OCI-LY1 (cell line): ENCODE results near the gene PHOSPHO1.
"Not testable (repeated sequence)": the region's sequence is repeated elsewhere in the genome, so short reads cannot be mapped to it uniquely, and the experiment has no call there.

Source experiments
- H2AFZ ChIP-seq: fragments of 200-600 bp; sonication (generic), shearing (Covaris generic); 2 replicates; pipeline ENCODE4 v1.6.0; 2014; ENCODE audit warnings: antibody characterized with exemption, mild to moderate bottlenecking, low read length
- H3F3A ChIP-seq: fragments of 200-600 bp; sonication (generic), shearing (Covaris generic); 2 replicates; pipeline ENCODE4 v1.6.0; 2014; ENCODE audit warnings: mild to moderate bottlenecking, antibody characterized with exemption, low read length, moderate library complexity; ENCODE audit not compliant: insufficient read depth
- H3K27ac ChIP-seq: fragments of 200-600 bp; sonication (generic); 2 replicates; pipeline ENCODE4 v1.5.1; 2014; ENCODE audit warnings: low read length, mixed run types, mild to moderate bottlenecking, low read depth; ENCODE audit not compliant: poor library complexity, severe bottlenecking
- H3K27me3 ChIP-seq: fragments of 200-600 bp; sonication (generic); 2 replicates; pipeline ENCODE4 v1.6.0; 2014; ENCODE audit warnings: antibody characterized with exemption, mild to moderate bottlenecking, low read length, moderate library complexity; ENCODE audit not compliant: insufficient read depth
- H3K36me3 ChIP-seq: fragments of 200-600 bp; sonication (generic); 2 replicates; pipeline ENCODE4 v1.6.1; 2014; ENCODE audit warnings: mild to moderate bottlenecking, antibody characterized with exemption, low read length, moderate library complexity, mixed read lengths; ENCODE audit not compliant: insufficient read depth
- H3K4me1 ChIP-seq: fragments of 200-600 bp; sonication (generic); 2 replicates; pipeline ENCODE4 v1.5.1; 2014; ENCODE audit warnings: mild to moderate bottlenecking, low read length, moderate library complexity; ENCODE audit not compliant: insufficient read depth, severe bottlenecking
- H3K4me2 ChIP-seq: fragments of 200-600 bp; sonication (generic), shearing (Covaris generic); 2 replicates; pipeline ENCODE4 v1.6.1; 2014; ENCODE audit warnings: low read length
- H3K4me3 ChIP-seq: fragments of 200-600 bp; sonication (generic); 2 replicates; pipeline ENCODE4 v1.5.1; 2014; ENCODE audit warnings: low read length, low read depth, mild to moderate bottlenecking, mixed read lengths; ENCODE audit not compliant: poor library complexity, severe bottlenecking
- H3K79me2 ChIP-seq: fragments of 200-600 bp; shearing (Covaris generic); 2 replicates; pipeline ENCODE4 v1.6.1; 2016; ENCODE audit warnings: mixed run types, low read length, mixed read lengths; ENCODE audit not compliant: insufficient read depth
- H3K9ac ChIP-seq: fragments of 200-600 bp; sonication (generic), shearing (Covaris generic); 2 replicates; pipeline ENCODE4 v1.6.1; 2014; ENCODE audit warnings: mild to moderate bottlenecking, low read length, mixed read lengths
- H3K9me2 ChIP-seq: fragments of 200-600 bp; sonication (generic), shearing (Covaris generic); 2 replicates; pipeline ENCODE4 v1.6.1; 2014; ENCODE audit warnings: low read depth, mild to moderate bottlenecking, low read length, mixed read lengths
- H3K9me3 ChIP-seq: fragments of 200-600 bp; shearing (Covaris generic); 2 replicates; pipeline ENCODE4 v1.6.1; 2014; ENCODE audit warnings: low read length, mixed read lengths
- H4K20me1 ChIP-seq: fragments of 200-600 bp; sonication (generic), shearing (Covaris generic); 2 replicates; pipeline ENCODE4 v1.6.0; 2016; ENCODE audit warnings: mild to moderate bottlenecking, low read length; ENCODE audit not compliant: insufficient read depth
- CTCF ChIP-seq: fragments of 200-600 bp; sonication (generic), shearing (Covaris generic); IDR thresholded peaks from 2 replicates; pipeline ENCODE4 v1.5.1; 2017; ENCODE audit warnings: mild to moderate bottlenecking, antibody characterized with exemption, low read length, moderate library complexity, mixed read lengths
- EZH2 ChIP-seq: fragments of 200-600 bp; sonication (generic), shearing (Covaris generic); IDR thresholded peaks from 2 replicates; pipeline ENCODE4 v1.8.0; 2017; ENCODE audit warnings: borderline replicate concordance, mixed run types, mild to moderate bottlenecking, antibody characterized with exemption, low read length, moderate library complexity, mixed read lengths

PHOSPHO1 gene

GRCh38 chr17:49278076-49278475 is 47.5 kb upstream of the PHOSPHO1 start:
- Histone ChIP-seq H3K4me2 (no peak overlapping the region), H3F3A (no peaks in the 10 kb centered on the region), H3K9ac (no peak overlapping the region), H3K79me2 (no peaks in the 10 kb centered on the region), H3K9me2 (no peaks in the 10 kb centered on the region), H3K9me3 (no peaks in the 10 kb centered on the region), H2AFZ (no peak overlapping the region), H3K27ac (no peak overlapping the region), H3K4me3 (no peak overlapping the region), H3K36me3 (no peaks in the 10 kb centered on the region), H3K27me3 (0 out of 2 replicates have a peak, but pooled peaks cover 4% of the 10 kb centered on the region), H4K20me1 (no peaks in the 10 kb centered on the region), H3K4me1 (no peaks in the 10 kb centered on the region)
- TF ChIP-seq CTCF (no peak), EZH2 (no peak)

GRCh38 chr17:49277638-49278037 is 47.1 kb upstream of the PHOSPHO1 start:
- Histone ChIP-seq H3K9me3 (no peaks in the 10 kb centered on the region), H4K20me1 (no peaks in the 10 kb centered on the region), H3K9me2 (no peaks in the 10 kb centered on the region), H3K36me3 (no peaks in the 10 kb centered on the region), H3K4me1 (no peaks in the 10 kb centered on the region), H3K4me2 (no peak overlapping the region), H3F3A (no peaks in the 10 kb centered on the region), H3K9ac (no peak overlapping the region), H3K27me3 (0 out of 2 replicates have a peak, but pooled peaks cover 4% of the 10 kb centered on the region), H2AFZ (no peak overlapping the region), H3K79me2 (no peaks in the 10 kb centered on the region), H3K27ac (no peak overlapping the region), H3K4me3 (no peak overlapping the region)
- TF ChIP-seq EZH2 = no peak
- TF ChIP-seq CTCF = no peak

GRCh38 chr17:49275981-49276380 is 45.4 kb upstream of the PHOSPHO1 start:
- not testable (repeated sequence) for H3K4me1 ChIP-seq, H3K79me2 ChIP-seq, H3K4me2 ChIP-seq, H3K9me2 ChIP-seq, H3F3A ChIP-seq, H3K9ac ChIP-seq, H3K27ac ChIP-seq, H3K36me3 ChIP-seq, H3K9me3 ChIP-seq, H4K20me1 ChIP-seq, H3K27me3 ChIP-seq, H2AFZ ChIP-seq, H3K4me3 ChIP-seq

DNA sequence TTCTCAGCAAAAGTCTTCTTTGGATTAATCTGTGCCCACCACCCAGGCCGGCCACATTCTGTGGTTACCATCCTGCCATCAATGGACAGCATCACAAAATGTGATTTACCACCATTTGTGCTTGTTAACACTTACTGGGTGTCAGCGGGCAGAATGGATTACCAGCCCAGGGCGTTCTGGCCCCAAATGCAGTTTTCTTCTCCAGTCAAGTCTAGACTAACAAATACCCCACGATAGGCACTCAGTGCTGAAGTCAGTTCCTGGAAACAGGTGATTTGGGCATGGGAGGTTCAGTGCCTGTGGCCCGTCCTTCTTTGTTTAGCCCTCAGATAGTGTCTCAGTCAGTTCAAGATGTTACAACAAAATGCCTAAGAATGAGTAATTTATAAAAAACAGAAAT is 38.8 kb upstream of the PHOSPHO1 start:
- H3K36me3 ChIP-seq = no peaks in the 10 kb centered on the region
- TF ChIP-seq CTCF (no peak), EZH2 (no peak)
- H3K9ac ChIP-seq = no peak overlapping the region
- no peaks in the 10 kb centered on the region for H3K27me3 ChIP-seq
- H3F3A ChIP-seq = no peaks in the 10 kb centered on the region
- H3K9me3 ChIP-seq = no peaks in the 10 kb centered on the region
- no peaks in the 10 kb centered on the region for H4K20me1 ChIP-seq
- H3K79me2 ChIP-seq = no peaks in the 10 kb centered on the region
- no peak overlapping the region for H3K27ac ChIP-seq
- no peak overlapping the region for H3K4me2 ChIP-seq
- no peak overlapping the region for H2AFZ ChIP-seq
- no peaks in the 10 kb centered on the region for H3K9me2 ChIP-seq
- no peaks in the 10 kb centered on the region for H3K4me1 ChIP-seq
- no peak overlapping the region for H3K4me3 ChIP-seq
